Measurements from ENCODE around the gene ADGB. TPM values are rescaled to one million over a fixed set of nuclear protein-coding genes. Genes with fewer than 3 reads are reported as not detected.

The ADGB gene
- total and polyA plus RNA-seq, 9 of the 15 experiments (the other 6 are each of a cell fraction or from before 2014, with no cell fraction given), result not detected

- TF ChIP-seq HOMEZ (CRISPR knock-in tag; IDR thresholded peaks at IDR 0.05) (no peak), ETV1 (tag; conservative IDR thresholded peaks at IDR 0.05; ENCODE audit: low read depth) (peak; percentile 86), EP400 (IDR thresholded peaks at IDR 0.05) (peak; percentile 79), MLX (CRISPR knock-in tag; conservative IDR thresholded peaks at IDR 0.05) (0 out of 4 replicates have a peak, but pooled peaks of 1 of the 2 experiments have one; percentile 13), RBFOX2 (IDR thresholded peaks at IDR 0.05; ENCODE audit: low read depth, low read length) (peak; percentile 84), FOSL1 (tag; conservative IDR thresholded peaks at IDR 0.05) (peak; percentile 58; the same call in 1 of the 2 replicates), ZNF695 (CRISPR knock-in tag; IDR thresholded peaks at IDR 0.05) (0 out of 2 replicates have a peak, but pooled peaks have one; percentile 72), ZNF77 (CRISPR knock-in tag; IDR thresholded peaks at IDR 0.05) (peak; percentile 28; the same call in 1 of the 2 replicates), HNRNPK (IDR thresholded peaks at IDR 0.05; ENCODE audit: low read depth, low read length, poor library complexity, severe bottlenecking) (no peak), BRD9 (IDR thresholded peaks at IDR 0.05; ENCODE audit: low read depth, partially characterized antibody) (peak; percentile 95), NCOA4 (IDR thresholded peaks at IDR 0.05; ENCODE audit: partially characterized antibody) (no peak), JUND (IDR thresholded peaks at IDR 0.05; ENCODE audit: borderline replicate concordance, low read depth, low read length) (peak; percentile 93), JUND (tag; IDR thresholded peaks at IDR 0.05; ENCODE audit: borderline replicate concordance, low read depth, low read length) (peak; percentile 59; the same call in 2 of the 3 replicates), IRF2 (CRISPR knock-in tag; IDR thresholded peaks at IDR 0.05) (no peak), PRPF4 (IDR thresholded peaks at IDR 0.05; ENCODE audit: insufficient read depth, low read depth, low read length, poor library complexity, severe bottlenecking) (no peak), ZFX (CRISPR knock-in tag; IDR thresholded peaks at IDR 0.05) (peak; percentile 87), RREB1 (CRISPR knock-in tag; IDR thresholded peaks at IDR 0.05) (peak; percentile 97), BMI1 (IDR thresholded peaks at IDR 0.05; ENCODE audit: low read length) (no peak)
Measured at GRCh38 chr6:146857180-146857979, 258.6 kb downstream of the ADGB start (continued).
